HG03439 (cell line): ENCODE data around the gene TMEM205.
"Not testable (repeated sequence)": the region's sequence is repeated elsewhere in the genome, so short reads cannot be mapped to it uniquely, and the experiment has no call there.

Experiments used
- ATAC-seq: cut with Tn5 transposase; IDR thresholded peaks from one replicate; pipeline ENCODE4 v1.9.1; 2021; ENCODE audit warnings: mild to moderate bottlenecking, moderate library complexity; ENCODE audit not compliant: unreplicated experiment

The TMEM205 gene

GRCh38 chr19:11340099-11340467, 6.0 kb downstream of the TMEM205 start:
- ATAC-seq, result not testable (repeated sequence)

DNA sequence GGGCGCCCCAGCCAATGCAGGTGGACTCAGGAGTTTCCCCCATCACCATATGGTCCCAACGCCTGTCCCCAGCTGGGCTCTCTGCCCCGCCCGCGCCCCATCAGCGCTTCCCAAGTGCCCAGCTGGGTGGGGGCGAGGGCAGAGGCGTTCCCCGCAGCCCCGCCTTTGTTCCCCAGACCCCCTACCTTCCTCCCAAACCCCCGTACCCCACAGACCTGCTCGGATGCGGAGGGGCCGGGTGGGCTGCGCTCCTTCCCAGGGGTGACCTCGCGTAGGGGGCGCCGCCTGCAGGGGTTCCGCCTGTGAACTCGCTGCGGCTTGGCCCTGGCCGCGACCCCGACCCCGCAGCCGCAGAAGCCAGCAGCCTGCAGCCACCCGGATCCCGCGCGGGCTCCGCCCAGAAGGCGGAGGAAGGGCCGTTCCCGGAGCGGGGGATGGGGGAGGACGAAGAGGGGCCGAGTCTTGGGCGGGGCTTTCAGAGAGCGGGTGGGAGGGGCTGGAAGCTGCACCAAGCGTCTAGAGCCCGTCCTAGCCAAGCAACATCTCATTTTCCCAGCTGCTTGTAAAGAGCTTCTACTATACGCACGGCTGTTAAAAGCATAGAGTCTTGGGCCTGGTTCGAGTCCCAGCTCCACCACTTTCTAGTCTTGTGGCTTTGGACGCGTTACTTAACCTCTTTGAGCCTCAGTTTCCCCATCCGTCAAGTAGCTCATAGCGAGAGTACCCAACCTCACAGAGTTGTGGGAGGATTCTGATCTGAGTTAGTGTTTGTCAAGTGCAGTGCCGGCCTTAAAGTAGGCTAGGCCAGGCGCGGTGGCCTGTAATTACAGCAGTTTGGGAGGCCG, 6.6 kb downstream of the TMEM205 start, which contains the start of gene RAB3D:
RAB3D (minus strand) TSS at position 404 of the 845 bp plus-strand sequence. CDS start 2,258 bp downstream, outside the sequence.
- peak; percentile 52 for ATAC-seq

DNA sequence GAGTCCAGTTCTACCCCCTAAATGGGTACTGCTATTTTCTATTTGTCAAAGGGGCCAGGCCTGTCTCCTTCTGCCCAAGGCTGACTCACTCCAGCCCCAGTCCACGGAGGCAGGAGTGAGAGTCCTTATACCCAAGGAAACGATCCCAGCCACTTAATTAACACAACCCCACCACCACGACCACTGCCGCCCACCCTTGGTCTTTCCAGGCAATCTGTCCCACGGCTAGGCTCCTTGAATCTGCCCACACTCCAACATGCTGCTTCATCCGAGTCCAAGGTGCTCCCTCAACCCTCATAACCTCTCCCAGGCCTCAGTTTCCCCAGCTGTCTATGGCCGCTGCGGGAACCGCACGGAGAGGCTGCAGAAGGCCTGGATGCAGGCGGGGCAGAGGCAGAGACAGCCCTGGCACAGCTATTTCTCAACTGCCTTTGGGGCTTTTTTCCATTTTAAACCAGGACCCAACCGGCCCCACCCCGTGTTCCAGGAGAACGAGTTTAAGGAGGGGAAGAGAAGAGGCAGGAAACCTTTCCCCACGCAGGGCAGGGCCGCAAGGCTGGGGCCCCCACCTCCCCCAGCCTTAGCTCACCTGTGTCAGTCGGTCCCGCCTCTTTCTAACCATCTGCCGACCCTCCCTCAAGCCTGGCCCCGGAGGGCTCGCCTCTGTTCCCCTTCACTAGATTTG, 7.4 kb downstream of the TMEM205 start:
- no peak for ATAC-seq

DNA sequence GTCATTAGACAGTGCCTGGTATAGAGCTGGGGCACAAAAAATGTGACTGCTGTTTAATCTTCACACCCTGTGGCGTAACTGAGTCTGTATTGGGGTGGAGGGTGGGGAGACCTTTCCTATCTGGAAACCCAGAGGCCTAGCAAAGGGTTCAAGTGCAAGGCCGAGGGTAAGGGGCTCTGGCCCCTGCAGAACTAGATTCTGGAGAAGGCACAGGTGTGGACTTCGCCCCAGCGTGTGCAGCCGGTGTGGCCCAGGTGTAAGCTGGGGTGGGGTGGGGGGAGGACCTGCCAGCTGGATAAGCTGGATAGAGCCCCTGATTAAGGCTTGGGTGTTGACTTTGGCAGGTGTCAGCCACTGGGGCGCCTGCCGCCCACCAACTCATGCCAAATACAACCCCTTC, 7.9 kb downstream of the TMEM205 start:
- ATAC-seq, result no peak

- ATAC-seq, result no peak
These were observed 9.0 kb downstream of the TMEM205 start for GRCh38 chr19:11337080-11337479.

GRCh38 chr19:11335449-11336146, 10.5 kb downstream of the TMEM205 start:
- ATAC-seq, result no peak

GRCh38 chr19:11333838-11334237, 12.2 kb downstream of the TMEM205 start:
- ATAC-seq, result not testable (repeated sequence)

GRCh38 chr19:11332822-11333221, 13.2 kb downstream of the TMEM205 start:
- no peak for ATAC-seq

GRCh38 chr19:11331502-11331901, 14.6 kb downstream of the TMEM205 start:
- no peak for ATAC-seq

DNA sequence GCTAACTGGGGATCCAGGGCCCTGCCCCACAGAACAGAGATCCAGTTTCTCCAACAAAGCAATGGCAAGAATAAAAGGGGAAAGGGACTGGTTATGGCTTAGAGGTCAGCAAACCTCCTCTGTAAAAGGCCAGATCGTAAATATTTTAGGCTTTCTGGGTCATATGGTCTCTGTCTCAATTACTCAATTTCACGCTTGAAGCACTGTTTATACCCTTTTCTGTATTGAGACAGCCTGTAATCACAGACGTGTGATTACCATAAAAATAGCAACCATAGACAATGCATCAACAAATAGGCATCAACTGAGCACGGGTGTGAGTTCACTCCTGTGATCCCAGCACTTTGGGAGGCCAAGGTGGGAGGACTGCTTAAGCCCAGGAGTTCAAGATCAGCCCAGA, 15.9 kb downstream of the TMEM205 start:
- no peak for ATAC-seq

GRCh38 chr19:11325544-11325943, 20.5 kb downstream of the TMEM205 start:
- ATAC-seq, result no peak

- no peak for ATAC-seq
These were observed 21.2 kb downstream of the TMEM205 start for GRCh38 chr19:11324748-11325389.

- no peak for ATAC-seq
These were observed 21.9 kb downstream of the TMEM205 start for GRCh38 chr19:11324079-11324661.

GRCh38 chr19:11323601-11324078, 22.4 kb downstream of the TMEM205 start:
- ATAC-seq, result no peak

- ATAC-seq, result no peak
These were observed 23.6 kb downstream of the TMEM205 start for GRCh38 chr19:11322269-11323024.

- no peak for ATAC-seq
These were observed 24.6 kb downstream of the TMEM205 start for GRCh38 chr19:11321191-11322126.

DNA sequence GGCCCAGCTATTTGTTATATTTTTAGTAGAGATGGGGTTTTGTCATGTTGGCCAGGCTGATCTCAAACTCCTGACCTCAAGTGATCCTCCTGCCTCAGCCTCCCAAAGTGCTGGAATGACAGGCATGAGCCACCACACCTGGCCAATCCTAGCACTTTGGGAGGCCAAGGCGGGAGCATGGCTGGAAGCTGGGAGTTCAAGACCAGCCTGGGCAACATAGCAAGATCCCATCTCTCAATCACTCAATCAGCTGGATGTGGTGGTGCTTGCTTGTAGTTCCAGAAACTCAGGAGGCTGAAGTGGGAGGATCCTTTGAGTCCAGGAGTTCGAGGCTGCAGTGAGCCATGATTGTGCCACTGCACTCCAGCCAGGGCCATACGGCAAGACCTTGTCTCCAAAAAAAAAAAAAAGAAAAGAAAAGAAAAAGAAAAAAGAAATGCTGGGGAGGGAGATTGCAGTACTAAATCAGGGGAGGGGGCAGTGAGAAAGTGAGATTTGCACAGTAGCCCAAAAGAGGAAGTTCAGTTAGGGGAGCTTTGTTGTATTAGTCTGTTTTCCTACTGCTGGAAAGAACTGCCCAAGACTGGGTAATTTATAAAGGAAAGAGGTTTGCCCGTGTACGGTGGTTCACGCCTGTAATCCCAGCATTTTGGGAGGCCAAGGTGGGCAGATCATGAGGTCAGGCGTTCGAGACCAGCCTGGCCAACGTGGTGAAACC, 25.6 kb downstream of the TMEM205 start:
- not testable (repeated sequence) for ATAC-seq

- ATAC-seq, result no peak
These were observed 39.7 kb downstream of the TMEM205 start for GRCh38 chr19:11306337-11306736.
